NB4 (cell line): Measurements from ENCODE around the gene PCSK6.

Experiments
- DNase-seq: peaks from one replicate; pipeline ENCODE4 v3.0.0; 2010; ENCODE audit warnings: low read depth
- H3K4me3 ChIP-seq: one replicate; pipeline ENCODE4 v1.5.1; 2011; ENCODE audit warnings: mild to moderate bottlenecking, low read depth, low read length, moderate library complexity
- CTCF ChIP-seq: IDR thresholded peaks from one replicate; pipeline ENCODE4 v1.5.1; 2012; ENCODE audit warnings: low read depth, low read length
- MAX ChIP-seq: IDR thresholded peaks from 2 replicates; pipeline ENCODE4 v1.6.1; 2011; ENCODE audit warnings: low read depth, low read length
- MYC ChIP-seq: IDR thresholded peaks from 2 replicates; pipeline ENCODE4 v1.6.1; 2011; ENCODE audit warnings: low read depth, low read length
- POLR2A ChIP-seq: IDR thresholded peaks from 2 replicates; pipeline ENCODE4 v1.6.1; 2011; ENCODE audit warnings: mild to moderate bottlenecking; ENCODE audit not compliant: insufficient read length; ENCODE audit errors: extremely low read depth

The PCSK6 gene

GRCh38 chr15:101255051-101255395 lies 234.5 kb downstream of the PCSK6 start:
- no peak for DNase-seq
- H3K4me3 ChIP-seq = no peak overlapping the region
- TF ChIP-seq MAX (no peak), CTCF (no peak), POLR2A (no peak), MYC (no peak)

- DNase-seq = no peak
- H3K4me3 ChIP-seq = no peak overlapping the region
- no peak for TF ChIP-seq POLR2A
- TF ChIP-seq CTCF = no peak
Measured at GRCh38 chr15:101254157-101255050, 235.1 kb downstream of the PCSK6 start.
